HepG2 (cell line): ENCODE measurements around the gene ACAP3. TPM values are rescaled to one million over a fixed set of nuclear protein-coding genes. Genes with fewer than 3 reads are reported as not detected.

Experiments
- HCFC1 ChIP-seq: fragments of 150-350 bp; IDR thresholded peaks from 2 replicates; pipeline ENCODE4 v1.6.1; 2014; ENCODE audit warnings: low read depth, low read length
- HMG20A ChIP-seq: IDR thresholded peaks from 2 replicates; pipeline ENCODE4 v1.6.1; 2016; ENCODE audit warnings: borderline replicate concordance
- KDM1A ChIP-seq: IDR thresholded peaks from 2 replicates; pipeline ENCODE4 v1.6.1; 2016; ENCODE audit warnings: missing compliant biosample characterization
- KLF11 ChIP-seq: IDR thresholded peaks from 2 replicates; pipeline ENCODE4 v1.6.1; 2016; ENCODE audit warnings: missing compliant biosample characterization
- RELA ChIP-seq: sonication (generic); formaldehyde crosslinking; IDR thresholded peaks from 2 replicates; pipeline ENCODE4 v1.4.0; 2020; ENCODE audit warnings: missing genetic modification reagents
- SMC3 ChIP-seq: IDR thresholded peaks from 2 replicates; pipeline ENCODE4 v1.6.1; 2011; ENCODE audit warnings: low read length, improper control_type of control experiment
- STAT5B ChIP-seq: sonication (generic); formaldehyde crosslinking; IDR thresholded peaks from 2 replicates; pipeline ENCODE4 v1.4.0; 2020; ENCODE audit warnings: missing genetic modification reagents
- ZNF557 ChIP-seq: sonication (generic); formaldehyde crosslinking; IDR thresholded peaks from 2 replicates; pipeline ENCODE4 v1.4.0; 2020; ENCODE audit warnings: missing genetic modification reagents
- ZSCAN31 ChIP-seq: sonication (generic); formaldehyde crosslinking; IDR thresholded peaks from 2 replicates; pipeline ENCODE4 v1.5.0; 2020; ENCODE audit warnings: low read depth, mild to moderate bottlenecking, missing genetic modification reagents
- polyA plus RNA-seq, 8 experiments: library from polyadenylated mRNA; depleted of rRNA in 3 of 8; stranded (reverse) in 7 of 8; unstranded in 1 of 8; fragments of >200 nt; fragmentation: Illumina TruSeq in 4 of 8; extraction: Trizol in 4 of 8; gene quantifications; 2 replicates each; pipeline versions ENCODE4 v1.2.1 to v1.2.3, GENCODE V29; 2011 to 2016; ENCODE audit warnings: low read depth in 4 of 8, missing spikeins in 1 of 8, mixed read lengths in 1 of 8; ENCODE audit not compliant: insufficient read depth in 1 of 8
- total RNA-seq, 5 experiments: library from RNA; depleted of rRNA; stranded (reverse); fragments of >200 nt; fragmentation: Illumina TruSeq; extraction: Trizol; gene quantifications; 2 replicates each; pipeline ENCODE4 v1.2.3, GENCODE V29; 2016; ENCODE audit warnings: low read depth in 1 of 5
- TF ChIP-seq, protein P1 (sequence below): sonication (generic); formaldehyde crosslinking; IDR thresholded peaks from 2 replicates; pipeline ENCODE4 v1.8.0; 2022; ENCODE audit warnings: mild to moderate bottlenecking, missing genetic modification reagents, borderline replicate concordance
- TF ChIP-seq, protein P2 (sequence below): sonication (generic); formaldehyde crosslinking; conservative IDR thresholded peaks from 2 replicates; pipeline ENCODE4 v1.4.0; 2020; ENCODE audit warnings: mild to moderate bottlenecking, missing genetic modification reagents, moderate library complexity
- TF ChIP-seq, protein P3 (sequence below): sonication (generic); formaldehyde crosslinking; IDR thresholded peaks from 2 replicates; pipeline ENCODE4 v1.4.0; 2020; ENCODE audit warnings: missing genetic modification reagents
- TF ChIP-seq, protein P4 (sequence below): sonication (generic); formaldehyde crosslinking; IDR thresholded peaks from 2 replicates; pipeline ENCODE4 v1.5.0; 2020; ENCODE audit warnings: missing genetic modification reagents
- TF ChIP-seq, protein P5 (sequence below): sonication (generic); formaldehyde crosslinking; IDR thresholded peaks from 2 replicates; pipeline ENCODE4 v1.4.0; 2020; ENCODE audit warnings: mild to moderate bottlenecking, missing genetic modification reagents

ACAP3 gene
- total and polyA plus RNA-seq, 2 of the 13 experiments (the other 11 are each of a cell fraction or from before 2014, with no cell fraction given) = 29.4 to 50.8 TPM

DNA sequence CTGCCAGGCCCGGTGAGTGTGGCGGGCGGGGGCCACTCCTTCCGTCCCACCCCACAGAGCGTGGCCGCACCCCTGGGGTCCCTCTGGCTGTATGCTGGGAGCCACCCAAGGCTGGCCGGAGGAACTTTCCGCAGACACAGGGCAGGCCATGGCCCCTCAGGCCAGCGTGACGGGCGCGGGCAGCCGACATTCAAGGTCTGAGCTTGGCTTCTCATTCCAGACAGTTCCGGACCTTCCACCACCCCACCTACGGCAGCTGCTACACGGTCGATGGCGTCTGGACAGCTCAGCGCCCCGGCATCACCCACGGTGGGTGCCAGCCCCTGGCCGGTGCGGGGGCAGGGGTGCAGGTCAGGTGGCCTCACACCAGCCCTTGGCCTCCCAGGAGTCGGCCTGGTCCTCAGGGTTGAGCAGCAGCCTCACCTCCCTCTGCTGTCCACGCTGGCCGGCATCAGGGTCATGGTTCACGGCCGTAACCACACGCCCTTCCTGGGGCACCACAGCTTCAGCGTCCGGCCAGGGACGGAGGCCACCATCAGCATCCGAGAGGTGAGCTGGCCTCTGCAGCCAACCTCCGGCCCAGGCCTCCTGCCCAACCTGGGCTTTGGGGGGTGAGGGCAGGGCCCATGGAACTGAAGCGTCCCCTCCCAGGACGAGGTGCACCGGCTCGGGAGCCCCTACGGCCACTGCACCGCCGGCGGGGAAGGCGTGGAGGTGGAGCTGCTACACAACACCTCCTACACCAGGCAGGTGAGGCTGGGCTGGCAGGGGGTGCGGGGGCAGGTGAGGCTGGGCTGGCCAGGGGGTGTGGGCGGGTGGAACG is 20.2 kb downstream of the ACAP3 start (continued):
- TF ChIP-seq, protein P1, sequence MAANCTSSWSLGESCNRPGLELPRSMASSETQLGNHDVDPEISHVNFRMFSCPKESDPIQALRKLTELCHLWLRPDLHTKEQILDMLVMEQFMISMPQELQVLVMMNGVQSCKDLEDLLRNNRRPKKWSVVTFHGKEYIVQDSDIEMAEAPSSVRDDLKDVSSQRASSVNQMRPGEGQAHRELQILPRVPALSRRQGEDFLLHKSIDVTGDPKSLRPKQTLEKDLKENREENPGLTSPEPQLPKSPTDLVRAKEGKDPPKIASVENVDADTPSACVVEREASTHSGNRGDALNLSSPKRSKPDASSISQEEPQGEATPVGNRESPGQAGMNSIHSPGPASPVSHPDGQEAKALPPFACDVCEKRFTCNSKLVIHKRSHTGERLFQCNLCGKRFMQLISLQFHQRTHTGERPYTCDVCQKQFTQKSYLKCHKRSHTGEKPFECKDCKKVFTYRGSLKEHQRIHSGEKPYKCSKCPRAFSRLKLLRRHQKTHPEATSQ = no peak
- TF ChIP-seq, protein P2, sequence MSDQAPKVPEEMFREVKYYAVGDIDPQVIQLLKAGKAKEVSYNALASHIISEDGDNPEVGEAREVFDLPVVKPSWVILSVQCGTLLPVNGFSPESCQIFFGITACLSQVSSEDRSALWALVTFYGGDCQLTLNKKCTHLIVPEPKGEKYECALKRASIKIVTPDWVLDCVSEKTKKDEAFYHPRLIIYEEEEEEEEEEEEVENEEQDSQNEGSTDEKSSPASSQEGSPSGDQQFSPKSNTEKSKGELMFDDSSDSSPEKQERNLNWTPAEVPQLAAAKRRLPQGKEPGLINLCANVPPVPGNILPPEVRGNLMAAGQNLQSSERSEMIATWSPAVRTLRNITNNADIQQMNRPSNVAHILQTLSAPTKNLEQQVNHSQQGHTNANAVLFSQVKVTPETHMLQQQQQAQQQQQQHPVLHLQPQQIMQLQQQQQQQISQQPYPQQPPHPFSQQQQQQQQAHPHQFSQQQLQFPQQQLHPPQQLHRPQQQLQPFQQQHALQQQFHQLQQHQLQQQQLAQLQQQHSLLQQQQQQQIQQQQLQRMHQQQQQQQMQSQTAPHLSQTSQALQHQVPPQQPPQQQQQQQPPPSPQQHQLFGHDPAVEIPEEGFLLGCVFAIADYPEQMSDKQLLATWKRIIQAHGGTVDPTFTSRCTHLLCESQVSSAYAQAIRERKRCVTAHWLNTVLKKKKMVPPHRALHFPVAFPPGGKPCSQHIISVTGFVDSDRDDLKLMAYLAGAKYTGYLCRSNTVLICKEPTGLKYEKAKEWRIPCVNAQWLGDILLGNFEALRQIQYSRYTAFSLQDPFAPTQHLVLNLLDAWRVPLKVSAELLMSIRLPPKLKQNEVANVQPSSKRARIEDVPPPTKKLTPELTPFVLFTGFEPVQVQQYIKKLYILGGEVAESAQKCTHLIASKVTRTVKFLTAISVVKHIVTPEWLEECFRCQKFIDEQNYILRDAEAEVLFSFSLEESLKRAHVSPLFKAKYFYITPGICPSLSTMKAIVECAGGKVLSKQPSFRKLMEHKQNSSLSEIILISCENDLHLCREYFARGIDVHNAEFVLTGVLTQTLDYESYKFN (CRISPR knock-in tag) = peak; percentile 81
- TF ChIP-seq, protein P3, sequence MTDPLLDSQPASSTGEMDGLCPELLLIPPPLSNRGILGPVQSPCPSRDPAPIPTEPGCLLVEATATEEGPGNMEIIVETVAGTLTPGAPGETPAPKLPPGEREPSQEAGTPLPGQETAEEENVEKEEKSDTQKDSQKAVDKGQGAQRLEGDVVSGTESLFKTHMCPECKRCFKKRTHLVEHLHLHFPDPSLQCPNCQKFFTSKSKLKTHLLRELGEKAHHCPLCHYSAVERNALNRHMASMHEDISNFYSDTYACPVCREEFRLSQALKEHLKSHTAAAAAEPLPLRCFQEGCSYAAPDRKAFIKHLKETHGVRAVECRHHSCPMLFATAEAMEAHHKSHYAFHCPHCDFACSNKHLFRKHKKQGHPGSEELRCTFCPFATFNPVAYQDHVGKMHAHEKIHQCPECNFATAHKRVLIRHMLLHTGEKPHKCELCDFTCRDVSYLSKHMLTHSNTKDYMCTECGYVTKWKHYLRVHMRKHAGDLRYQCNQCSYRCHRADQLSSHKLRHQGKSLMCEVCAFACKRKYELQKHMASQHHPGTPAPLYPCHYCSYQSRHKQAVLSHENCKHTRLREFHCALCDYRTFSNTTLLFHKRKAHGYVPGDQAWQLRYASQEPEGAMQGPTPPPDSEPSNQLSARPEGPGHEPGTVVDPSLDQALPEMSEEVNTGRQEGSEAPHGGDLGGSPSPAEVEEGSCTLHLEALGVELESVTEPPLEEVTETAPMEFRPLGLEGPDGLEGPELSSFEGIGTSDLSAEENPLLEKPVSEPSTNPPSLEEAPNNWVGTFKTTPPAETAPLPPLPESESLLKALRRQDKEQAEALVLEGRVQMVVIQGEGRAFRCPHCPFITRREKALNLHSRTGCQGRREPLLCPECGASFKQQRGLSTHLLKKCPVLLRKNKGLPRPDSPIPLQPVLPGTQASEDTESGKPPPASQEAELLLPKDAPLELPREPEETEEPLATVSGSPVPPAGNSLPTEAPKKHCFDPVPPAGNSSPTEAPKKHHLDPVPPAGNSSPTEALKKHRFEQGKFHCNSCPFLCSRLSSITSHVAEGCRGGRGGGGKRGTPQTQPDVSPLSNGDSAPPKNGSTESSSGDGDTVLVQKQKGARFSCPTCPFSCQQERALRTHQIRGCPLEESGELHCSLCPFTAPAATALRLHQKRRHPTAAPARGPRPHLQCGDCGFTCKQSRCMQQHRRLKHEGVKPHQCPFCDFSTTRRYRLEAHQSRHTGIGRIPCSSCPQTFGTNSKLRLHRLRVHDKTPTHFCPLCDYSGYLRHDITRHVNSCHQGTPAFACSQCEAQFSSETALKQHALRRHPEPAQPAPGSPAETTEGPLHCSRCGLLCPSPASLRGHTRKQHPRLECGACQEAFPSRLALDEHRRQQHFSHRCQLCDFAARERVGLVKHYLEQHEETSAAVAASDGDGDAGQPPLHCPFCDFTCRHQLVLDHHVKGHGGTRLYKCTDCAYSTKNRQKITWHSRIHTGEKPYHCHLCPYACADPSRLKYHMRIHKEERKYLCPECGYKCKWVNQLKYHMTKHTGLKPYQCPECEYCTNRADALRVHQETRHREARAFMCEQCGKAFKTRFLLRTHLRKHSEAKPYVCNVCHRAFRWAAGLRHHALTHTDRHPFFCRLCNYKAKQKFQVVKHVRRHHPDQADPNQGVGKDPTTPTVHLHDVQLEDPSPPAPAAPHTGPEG = 0 out of 2 replicates have a peak, but pooled peaks have one; percentile 33
- no peak for TF ChIP-seq RELA (CRISPR knock-in tag)
- TF ChIP-seq SMC3 = no peak
- no peak for TF ChIP-seq KLF11 (CRISPR knock-in tag)
- no peak for TF ChIP-seq ZNF557 (CRISPR knock-in tag)
- TF ChIP-seq, protein P4, sequence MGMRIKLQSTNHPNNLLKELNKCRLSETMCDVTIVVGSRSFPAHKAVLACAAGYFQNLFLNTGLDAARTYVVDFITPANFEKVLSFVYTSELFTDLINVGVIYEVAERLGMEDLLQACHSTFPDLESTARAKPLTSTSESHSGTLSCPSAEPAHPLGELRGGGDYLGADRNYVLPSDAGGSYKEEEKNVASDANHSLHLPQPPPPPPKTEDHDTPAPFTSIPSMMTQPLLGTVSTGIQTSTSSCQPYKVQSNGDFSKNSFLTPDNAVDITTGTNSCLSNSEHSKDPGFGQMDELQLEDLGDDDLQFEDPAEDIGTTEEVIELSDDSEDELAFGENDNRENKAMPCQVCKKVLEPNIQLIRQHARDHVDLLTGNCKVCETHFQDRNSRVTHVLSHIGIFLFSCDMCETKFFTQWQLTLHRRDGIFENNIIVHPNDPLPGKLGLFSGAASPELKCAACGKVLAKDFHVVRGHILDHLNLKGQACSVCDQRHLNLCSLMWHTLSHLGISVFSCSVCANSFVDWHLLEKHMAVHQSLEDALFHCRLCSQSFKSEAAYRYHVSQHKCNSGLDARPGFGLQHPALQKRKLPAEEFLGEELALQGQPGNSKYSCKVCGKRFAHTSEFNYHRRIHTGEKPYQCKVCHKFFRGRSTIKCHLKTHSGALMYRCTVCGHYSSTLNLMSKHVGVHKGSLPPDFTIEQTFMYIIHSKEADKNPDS = no peak
- TF ChIP-seq HMG20A (CRISPR knock-in tag) = no peak
- TF ChIP-seq, protein P5, sequence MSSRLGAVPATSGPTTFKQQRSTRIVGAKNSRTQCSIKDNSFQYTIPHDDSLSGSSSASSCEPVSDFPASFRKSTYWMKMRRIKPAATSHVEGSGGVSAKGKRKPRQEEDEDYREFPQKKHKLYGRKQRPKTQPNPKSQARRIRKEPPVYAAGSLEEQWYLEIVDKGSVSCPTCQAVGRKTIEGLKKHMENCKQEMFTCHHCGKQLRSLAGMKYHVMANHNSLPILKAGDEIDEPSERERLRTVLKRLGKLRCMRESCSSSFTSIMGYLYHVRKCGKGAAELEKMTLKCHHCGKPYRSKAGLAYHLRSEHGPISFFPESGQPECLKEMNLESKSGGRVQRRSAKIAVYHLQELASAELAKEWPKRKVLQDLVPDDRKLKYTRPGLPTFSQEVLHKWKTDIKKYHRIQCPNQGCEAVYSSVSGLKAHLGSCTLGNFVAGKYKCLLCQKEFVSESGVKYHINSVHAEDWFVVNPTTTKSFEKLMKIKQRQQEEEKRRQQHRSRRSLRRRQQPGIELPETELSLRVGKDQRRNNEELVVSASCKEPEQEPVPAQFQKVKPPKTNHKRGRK (CRISPR knock-in tag) = no peak
- no peak for TF ChIP-seq HCFC1
- no peak; the same call in 1 of the 2 replicates for TF ChIP-seq ZSCAN31 (CRISPR knock-in tag)
- peak; percentile 82 for TF ChIP-seq KDM1A (CRISPR knock-in tag)
- no peak for TF ChIP-seq STAT5B (CRISPR knock-in tag)
